Erythroblast (primary cell): Measurements from ENCODE around the gene ZFP91.

Experiments
- GATA1 ChIP-seq: IDR thresholded peaks from 2 replicates; pipeline ENCODE4 v1.6.1; 2011; ENCODE audit warnings: low read depth, mild to moderate bottlenecking, control low read depth, low read length, moderate library complexity
- POLR2A ChIP-seq: IDR thresholded peaks from 2 replicates; pipeline ENCODE4 v1.6.1; 2011; ENCODE audit warnings: mild to moderate bottlenecking, low read length

GRCh38 chr11:58625086-58625485 lies 46.2 kb downstream of the ZFP91 start:
- TF ChIP-seq POLR2A: no peak
- no peak for TF ChIP-seq GATA1
